ENCODE data around the gene REELD1.

The REELD1 gene

GRCh38 chr4:146214238-146214637 is at the start of gene REELD1:
TSS of gene REELD1 (plus strand) at chr4:146214538. CDS start at chr4:146216953, 2,415 bp downstream.
- DNase-seq (ENCODE audit: low read depth in 1 of 2, low spot score in 1 of 2), result no peak

GRCh38 chr4:146165221-146165620 is 49.1 kb upstream of the REELD1 start:
- no peak for DNase-seq (ENCODE audit: low read depth in 1 of 2, low spot score in 1 of 2)

DNA sequence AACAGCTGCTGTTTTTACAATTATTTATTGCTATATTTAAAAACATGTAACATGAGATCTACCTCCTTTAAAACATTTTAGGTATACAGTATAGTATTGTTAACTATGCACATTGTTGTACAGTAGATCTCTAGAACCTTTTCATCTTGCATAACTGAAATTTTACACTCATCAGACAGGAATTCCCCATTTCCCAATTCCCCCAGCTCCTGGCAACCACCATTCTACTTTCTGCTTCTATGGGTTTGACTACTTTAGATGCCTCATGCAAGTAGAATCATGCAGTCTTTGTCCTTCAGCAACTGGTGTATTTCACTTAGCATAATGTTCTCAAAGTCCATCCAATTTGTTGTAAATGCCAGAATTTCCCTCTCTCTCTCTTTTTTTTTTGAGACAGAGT is 48.5 kb upstream of the REELD1 start:
- DNase-seq (ENCODE audit: low read depth in 1 of 2, low spot score in 1 of 2), result no peak

GRCh38 chr4:146170149-146170548 is 44.2 kb upstream of the REELD1 start:
- DNase-seq (ENCODE audit: low read depth in 1 of 2, low spot score in 1 of 2), result no peak

DNA sequence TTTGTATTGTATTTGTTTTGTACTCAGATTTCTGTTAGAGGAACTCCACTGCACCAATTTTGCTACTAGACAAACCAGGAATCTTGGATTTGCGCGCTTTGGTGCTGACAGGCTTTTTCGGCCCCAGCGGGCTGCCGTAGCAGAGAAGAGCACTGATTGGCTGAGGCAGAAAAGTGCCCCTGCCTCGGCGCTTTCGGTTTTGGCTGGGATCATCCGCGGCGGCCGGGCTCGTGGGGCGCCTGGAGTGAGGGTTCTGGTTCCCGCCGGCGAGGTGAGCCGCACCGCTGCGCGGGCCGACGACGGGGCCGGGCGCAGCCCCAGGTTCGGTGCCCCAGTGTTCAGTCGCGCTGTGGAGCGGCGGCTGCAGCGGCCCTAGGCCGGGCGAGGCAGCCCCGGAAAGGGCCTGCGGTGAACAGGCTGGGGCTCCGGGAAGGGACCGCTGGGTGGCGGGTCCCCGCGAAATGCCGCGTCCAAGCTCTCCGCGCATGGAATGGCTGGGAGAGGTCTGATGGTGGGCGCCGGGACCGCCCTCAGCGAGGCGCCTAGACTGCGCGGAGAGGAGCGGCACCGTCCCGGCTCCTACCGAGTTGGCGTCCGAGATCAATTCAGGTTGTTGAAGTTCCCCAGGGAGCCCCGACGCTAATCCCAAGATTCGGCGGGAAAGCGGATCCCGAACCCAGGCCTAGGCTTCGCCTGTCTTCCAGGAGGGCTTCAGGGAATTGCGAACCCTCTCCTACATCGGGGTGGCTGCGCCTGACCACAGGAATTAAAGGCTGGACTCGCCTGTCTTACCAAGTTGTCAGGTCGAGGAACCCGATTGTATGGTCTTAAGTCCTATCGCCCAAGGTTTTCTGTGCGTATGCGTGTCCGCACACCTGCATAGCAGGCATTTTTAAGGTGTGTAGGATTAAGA is 38.5 kb upstream of the REELD1 start, which contains the start of gene LSM6:
Gene LSM6, plus strand, starts transcription at position 178 of the 913 bp plus-strand sequence. CDS start 7,204 bp downstream, outside the sequence.
- DNase-seq (ENCODE audit: low read depth in 1 of 2, low spot score in 1 of 2), result peak; percentile 57 to 76

GRCh38 chr4:146176891-146177290 is 37.4 kb upstream of the REELD1 start:
- DNase-seq (ENCODE audit: low read depth in 1 of 2, low spot score in 1 of 2), result no peak

GRCh38 chr4:146178126-146178525 is 36.2 kb upstream of the REELD1 start:
- DNase-seq (ENCODE audit: low read depth in 1 of 2, low spot score in 1 of 2), result no peak

GRCh38 chr4:146179784-146180370 is 34.5 kb upstream of the REELD1 start:
- DNase-seq (ENCODE audit: low read depth in 1 of 2, low spot score in 1 of 2), result no peak

- DNase-seq (ENCODE audit: low read depth in 1 of 2, low spot score in 1 of 2), result no peak
Observed at GRCh38 chr4:146182443-146182842, 31.9 kb upstream of the REELD1 start.

- no peak for DNase-seq (ENCODE audit: low read depth in 1 of 2, low spot score in 1 of 2)
Observed at GRCh38 chr4:146183209-146183608, 31.1 kb upstream of the REELD1 start.

DNA sequence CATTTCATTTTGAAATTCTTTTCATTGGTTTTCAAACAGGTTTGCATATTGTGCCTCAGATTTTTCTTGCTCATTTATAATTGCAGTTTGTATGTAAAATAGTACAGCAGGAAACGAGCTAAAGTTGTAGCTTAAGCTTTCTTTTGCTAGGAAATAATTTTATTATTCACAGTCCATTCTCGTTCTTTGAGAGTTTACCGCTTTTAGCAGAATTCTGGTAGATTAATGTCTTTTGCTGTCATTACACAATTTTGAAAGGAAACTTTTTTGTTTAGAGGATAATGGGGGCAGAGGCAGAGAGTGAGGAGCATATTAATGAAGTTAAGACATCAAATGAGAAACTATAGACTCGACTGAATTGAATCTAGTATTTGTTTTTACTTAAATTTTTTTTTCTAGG is 28.3 kb upstream of the REELD1 start:
- no peak for DNase-seq (ENCODE audit: low read depth in 1 of 2, low spot score in 1 of 2)

DNA sequence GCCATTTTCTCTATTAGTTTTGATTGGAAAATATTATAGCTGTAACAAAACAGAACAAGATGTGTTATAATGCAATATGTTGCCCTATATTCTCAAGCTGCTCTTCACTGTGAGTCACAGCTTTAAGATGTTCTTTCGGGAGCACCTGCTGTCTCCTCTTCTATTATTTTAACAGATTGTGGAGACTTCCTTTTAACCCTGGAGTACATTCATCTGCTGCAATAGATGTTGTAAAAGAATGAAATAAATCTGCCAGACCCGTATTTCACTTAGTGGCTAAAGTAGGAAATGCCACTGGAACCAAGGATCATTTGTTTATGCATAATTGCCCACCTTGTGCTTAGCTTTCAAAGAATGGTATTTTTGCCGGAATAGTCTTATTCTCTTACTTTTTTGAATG is 27.7 kb upstream of the REELD1 start:
- no peak for DNase-seq (ENCODE audit: low read depth in 1 of 2, low spot score in 1 of 2)

- DNase-seq (ENCODE audit: low read depth in 1 of 2, low spot score in 1 of 2), result no peak
Observed at GRCh38 chr4:146190456-146190855, 23.9 kb upstream of the REELD1 start.

GRCh38 chr4:146191766-146192458 is 22.4 kb upstream of the REELD1 start:
- no peak for DNase-seq (ENCODE audit: low read depth in 1 of 2, low spot score in 1 of 2)

GRCh38 chr4:146193628-146194027 is 20.7 kb upstream of the REELD1 start:
- no peak for DNase-seq (ENCODE audit: low read depth in 1 of 2, low spot score in 1 of 2)

GRCh38 chr4:146194212-146194611 is 20.1 kb upstream of the REELD1 start:
- no peak for DNase-seq (ENCODE audit: low read depth in 1 of 2, low spot score in 1 of 2)

DNA sequence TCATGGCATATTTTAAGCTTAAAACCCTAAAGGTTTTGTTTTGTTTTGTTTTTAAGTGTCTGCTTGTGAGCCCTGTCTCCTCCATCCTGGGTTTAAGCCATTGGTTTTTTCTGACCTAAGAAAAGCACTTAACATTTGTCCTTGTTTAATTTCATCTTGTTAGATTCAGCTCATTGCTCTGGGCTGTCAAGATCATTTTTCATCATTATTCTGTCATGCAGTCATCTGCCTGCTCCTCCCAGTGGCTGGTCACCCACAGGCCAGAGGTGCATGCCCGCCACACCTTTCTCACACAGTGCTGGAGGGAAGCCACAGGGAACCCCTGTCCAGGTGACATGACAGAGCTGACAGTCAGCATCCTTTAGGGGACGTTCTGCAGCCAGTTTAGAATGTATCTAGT is 11.7 kb upstream of the REELD1 start:
- DNase-seq (ENCODE audit: low read depth in 1 of 2, low spot score in 1 of 2), result no peak

- DNase-seq (ENCODE audit: low read depth in 1 of 2, low spot score in 1 of 2), result no peak
Observed at GRCh38 chr4:146207410-146207809, 6.9 kb upstream of the REELD1 start.

- DNase-seq (ENCODE audit: low read depth in 1 of 2, low spot score in 1 of 2), result no peak
Observed at GRCh38 chr4:146210890-146211289, 3.4 kb upstream of the REELD1 start.

DNA sequence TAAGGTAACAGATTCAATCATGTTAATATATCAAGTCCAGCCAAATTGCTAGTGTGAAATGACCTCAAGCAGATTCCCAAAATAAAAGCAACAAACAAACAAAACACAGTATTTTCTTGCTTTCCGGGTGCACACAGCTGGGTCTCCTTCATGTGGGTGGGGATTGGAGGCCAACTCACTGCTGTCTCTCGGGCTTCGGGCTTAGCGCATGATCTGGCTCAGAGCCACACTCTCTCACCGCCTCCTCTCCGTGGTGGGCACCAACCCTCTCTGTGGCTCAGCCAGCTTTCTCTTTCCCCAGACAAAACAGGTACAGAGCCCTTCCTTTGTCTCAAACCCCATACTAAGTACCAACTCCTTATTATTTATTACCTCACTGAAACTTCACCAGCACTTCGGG is 2.9 kb upstream of the REELD1 start:
- no peak for DNase-seq (ENCODE audit: low read depth in 1 of 2, low spot score in 1 of 2)

- DNase-seq (ENCODE audit: low read depth in 1 of 2, low spot score in 1 of 2), result no peak
Observed at GRCh38 chr4:146212781-146213180, 1.6 kb upstream of the REELD1 start.

GRCh38 chr4:146222313-146222712 is 8.0 kb downstream of the REELD1 start:
- DNase-seq (ENCODE audit: low read depth in 1 of 2, low spot score in 1 of 2), result no peak

All from stimulated activated CD4-positive, alpha-beta T cell treated with anti-CD3 and anti-CD28 coated beads, Interleukin-15, amount 100 ng/mL, for 1 hour (primary cell).